ENCODE results near the gene FLNB. TPM values are rescaled to one million over a fixed set of nuclear protein-coding genes. Genes with fewer than 3 reads are reported as not detected.

FLNB gene
- total and polyA plus RNA-seq, 2 of the 8 experiments (the other 6 are each of a cell fraction or from before 2014, with no cell fraction given): 72.3 to 118 TPM

DNA sequence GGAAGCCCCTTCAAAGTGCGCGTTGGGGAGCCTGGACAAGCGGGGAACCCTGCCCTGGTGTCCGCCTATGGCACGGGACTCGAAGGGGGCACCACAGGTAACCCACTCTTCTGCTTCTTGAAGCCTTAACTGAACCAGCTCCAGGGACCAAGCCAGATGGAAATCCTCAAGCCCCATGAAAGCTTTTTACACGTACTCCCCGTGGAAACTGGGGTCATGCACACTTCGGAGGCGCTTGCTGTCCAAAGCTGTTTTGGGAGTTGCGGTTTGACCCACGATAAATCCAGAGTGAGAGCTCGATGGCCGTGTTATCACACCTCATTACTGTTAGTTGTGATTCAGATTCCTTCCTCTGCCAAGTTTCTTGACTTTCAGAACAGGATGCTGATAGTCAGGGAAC lies 155.0 kb downstream of the FLNB start (continued):
- TF ChIP-seq, protein P1, sequence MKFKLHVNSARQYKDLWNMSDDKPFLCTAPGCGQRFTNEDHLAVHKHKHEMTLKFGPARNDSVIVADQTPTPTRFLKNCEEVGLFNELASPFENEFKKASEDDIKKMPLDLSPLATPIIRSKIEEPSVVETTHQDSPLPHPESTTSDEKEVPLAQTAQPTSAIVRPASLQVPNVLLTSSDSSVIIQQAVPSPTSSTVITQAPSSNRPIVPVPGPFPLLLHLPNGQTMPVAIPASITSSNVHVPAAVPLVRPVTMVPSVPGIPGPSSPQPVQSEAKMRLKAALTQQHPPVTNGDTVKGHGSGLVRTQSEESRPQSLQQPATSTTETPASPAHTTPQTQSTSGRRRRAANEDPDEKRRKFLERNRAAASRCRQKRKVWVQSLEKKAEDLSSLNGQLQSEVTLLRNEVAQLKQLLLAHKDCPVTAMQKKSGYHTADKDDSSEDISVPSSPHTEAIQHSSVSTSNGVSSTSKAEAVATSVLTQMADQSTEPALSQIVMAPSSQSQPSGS (IDR thresholded peaks at IDR 0.05; ENCODE audit: low read length): no peak
